ENCODE results near the gene ALDH1L2. TPM values are rescaled to one million over a fixed set of nuclear protein-coding genes. Genes with fewer than 3 reads are reported as not detected.

ALDH1L2 gene
- total RNA-seq, 2 donors from 2014 or later: 1.3 to 2.2 TPM

DNA sequence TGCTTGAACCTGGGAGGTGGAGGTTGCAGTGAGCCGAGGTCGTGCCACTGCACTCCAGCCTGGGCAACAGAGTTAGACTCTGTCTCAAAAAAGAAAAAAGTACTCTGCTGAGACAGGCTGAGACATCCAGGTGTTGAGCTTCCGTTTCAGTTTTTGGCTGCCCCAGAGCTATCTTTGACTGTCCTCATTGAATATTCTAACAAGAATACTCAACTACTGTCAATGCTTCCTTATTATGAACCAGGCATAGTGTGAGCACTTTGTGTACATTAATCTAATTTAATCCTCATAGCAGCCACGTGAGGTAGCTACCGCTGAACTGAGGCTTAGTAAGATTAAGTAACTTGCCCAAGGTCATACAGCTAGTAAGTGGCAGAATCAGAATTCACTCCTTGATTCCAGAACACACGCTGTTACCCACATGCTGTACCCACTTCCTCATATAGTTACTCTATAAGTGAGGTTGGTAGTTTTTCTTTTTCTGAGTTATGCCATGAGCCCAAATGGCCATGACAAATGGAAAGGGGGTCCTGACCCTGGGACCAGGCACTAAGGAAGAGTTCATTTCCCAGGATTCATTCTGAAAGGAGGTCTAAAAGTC, 11.3 kb downstream of the ALDH1L2 start:
- Histone ChIP-seq H3K27ac (no peak overlapping the region), H3K4me1 (no peaks in the 10 kb centered on the region)
- intact Hi-C loops (cut with DNase I): no loop called here

DNA sequence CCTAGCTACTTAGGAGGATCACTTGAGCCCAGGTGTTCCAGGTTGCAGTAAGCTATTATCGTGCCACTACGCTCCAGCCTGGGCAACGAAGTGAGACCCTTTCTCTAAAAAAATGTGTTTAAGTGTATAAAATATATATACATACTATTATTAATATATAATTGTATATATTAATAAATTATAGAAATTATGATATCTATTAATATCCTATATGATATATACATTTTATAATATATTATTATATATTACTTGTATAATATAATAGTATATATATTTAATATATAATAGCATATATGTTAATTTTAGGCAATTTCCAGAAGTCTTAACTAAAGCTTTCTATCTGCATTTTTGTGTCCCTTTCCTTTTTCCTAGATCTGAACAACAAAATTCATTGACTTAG, 12.3 kb downstream of the ALDH1L2 start:
- Histone ChIP-seq H3K27ac (no peak overlapping the region), H3K27me3 (no peaks in the 10 kb centered on the region), H3K9ac (ENCODE audit: low read depth in 2 of 2, low read length in 2 of 2) (no peak overlapping the region), H3K36me3 (no peaks in the 10 kb centered on the region), H3K4me1 (no peaks in the 10 kb centered on the region), H3K4me3 (no peak overlapping the region), H3K9me3 (no peaks in the 10 kb centered on the region)
- intact Hi-C loops (cut with DNase I): no loop called here
- DNase-seq: no peak
- TF ChIP-seq, protein P1, sequence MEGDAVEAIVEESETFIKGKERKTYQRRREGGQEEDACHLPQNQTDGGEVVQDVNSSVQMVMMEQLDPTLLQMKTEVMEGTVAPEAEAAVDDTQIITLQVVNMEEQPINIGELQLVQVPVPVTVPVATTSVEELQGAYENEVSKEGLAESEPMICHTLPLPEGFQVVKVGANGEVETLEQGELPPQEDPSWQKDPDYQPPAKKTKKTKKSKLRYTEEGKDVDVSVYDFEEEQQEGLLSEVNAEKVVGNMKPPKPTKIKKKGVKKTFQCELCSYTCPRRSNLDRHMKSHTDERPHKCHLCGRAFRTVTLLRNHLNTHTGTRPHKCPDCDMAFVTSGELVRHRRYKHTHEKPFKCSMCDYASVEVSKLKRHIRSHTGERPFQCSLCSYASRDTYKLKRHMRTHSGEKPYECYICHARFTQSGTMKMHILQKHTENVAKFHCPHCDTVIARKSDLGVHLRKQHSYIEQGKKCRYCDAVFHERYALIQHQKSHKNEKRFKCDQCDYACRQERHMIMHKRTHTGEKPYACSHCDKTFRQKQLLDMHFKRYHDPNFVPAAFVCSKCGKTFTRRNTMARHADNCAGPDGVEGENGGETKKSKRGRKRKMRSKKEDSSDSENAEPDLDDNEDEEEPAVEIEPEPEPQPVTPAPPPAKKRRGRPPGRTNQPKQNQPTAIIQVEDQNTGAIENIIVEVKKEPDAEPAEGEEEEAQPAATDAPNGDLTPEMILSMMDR (IDR thresholded peaks at IDR 0.05): no peak

More for the DNA sequence above, 11.3 kb downstream of the ALDH1L2 start:
- Histone ChIP-seq H3K9me3 (no peaks in the 10 kb centered on the region), H3K9ac (ENCODE audit: low read depth in 2 of 2, low read length in 2 of 2) (no peak overlapping the region), H3K36me3 (no peaks in the 10 kb centered on the region), H3K4me3 (no peak overlapping the region), H3K27me3 (no peaks in the 10 kb centered on the region)
- TF ChIP-seq, protein P1 (IDR thresholded peaks at IDR 0.05): no peak
- no peak for DNase-seq

DNA sequence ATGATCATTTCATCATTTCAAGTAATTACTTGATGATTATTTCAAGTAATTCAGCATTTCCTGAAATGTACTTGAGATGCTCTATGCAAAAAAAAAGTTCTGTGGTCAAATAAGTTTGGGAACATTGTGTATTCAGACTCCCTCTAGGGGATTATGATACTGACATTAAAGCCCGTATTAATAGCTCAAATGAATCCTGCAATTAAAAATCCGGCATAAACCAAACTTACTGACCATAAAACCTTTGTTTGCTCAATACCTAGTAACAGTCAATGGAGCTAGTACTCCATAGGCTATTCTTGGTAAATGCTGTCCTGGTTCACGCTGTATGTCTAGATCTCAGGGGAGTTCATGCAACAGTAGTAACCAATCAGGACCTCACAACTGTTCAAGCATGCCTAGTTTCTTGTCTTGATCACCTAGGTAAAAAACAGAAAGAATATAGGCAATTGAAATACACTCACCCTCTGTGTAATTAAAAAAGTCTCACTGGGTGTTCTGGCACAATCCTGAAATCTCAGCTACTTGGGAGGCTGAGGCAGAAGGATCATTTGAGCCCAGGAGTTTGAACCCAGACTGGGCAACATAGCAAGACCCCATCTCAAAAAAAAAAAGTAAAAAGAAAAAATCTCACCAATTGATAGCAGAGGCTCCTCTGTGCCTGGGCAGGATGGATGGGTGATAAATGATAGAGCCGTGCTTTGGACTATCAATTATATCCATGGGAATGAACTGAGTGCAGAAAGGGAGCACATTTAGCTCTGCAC, 14.1 kb downstream of the ALDH1L2 start:
- no peaks in the 10 kb centered on the region for H3K4me1 ChIP-seq
- no peaks in the 10 kb centered on the region for H3K9me3 ChIP-seq
- H3K36me3 ChIP-seq: no peaks in the 10 kb centered on the region
- no peak for DNase-seq
- no peak overlapping the region for H3K9ac ChIP-seq (ENCODE audit: low read depth in 2 of 2, low read length in 2 of 2)
- TF ChIP-seq, protein P1 (IDR thresholded peaks at IDR 0.05): no peak
- no peak overlapping the region for H3K27ac ChIP-seq
- no peaks in the 10 kb centered on the region for H3K27me3 ChIP-seq
- intact Hi-C loops (cut with DNase I): no loop called here
- H3K4me3 ChIP-seq: no peak overlapping the region

DNA sequence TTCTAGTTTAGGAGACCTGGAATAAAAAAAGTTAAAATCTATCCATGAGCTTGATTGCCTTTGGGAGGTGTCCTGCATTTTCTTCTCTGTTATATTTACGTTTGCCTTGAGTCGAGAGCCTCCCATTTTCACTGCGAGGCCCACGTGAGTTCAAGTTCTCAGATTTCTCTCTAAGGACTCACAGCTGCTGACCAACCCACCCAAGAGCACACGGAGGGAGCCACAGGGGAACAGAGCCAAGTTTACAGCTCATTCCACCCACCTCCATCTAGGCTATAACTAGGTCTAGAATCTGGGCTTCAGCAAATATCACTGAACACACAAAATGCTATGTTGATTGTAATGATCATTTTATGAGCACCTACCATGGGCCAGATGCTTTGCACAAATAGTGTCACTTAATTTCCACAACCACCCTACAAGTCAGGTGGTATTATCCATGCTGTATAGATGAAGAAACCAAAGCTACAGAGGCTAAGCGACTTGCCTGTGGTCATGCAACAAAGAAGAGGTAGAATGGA, 16.7 kb downstream of the ALDH1L2 start:
- H3K9ac ChIP-seq (ENCODE audit: low read depth in 2 of 2, low read length in 2 of 2): no peak overlapping the region
- no peaks in the 10 kb centered on the region for H3K27me3 ChIP-seq
- intact Hi-C loops (cut with DNase I): no loop called here
- TF ChIP-seq, protein P1 (IDR thresholded peaks at IDR 0.05): no peak
- no peak overlapping the region for H3K27ac ChIP-seq
- no peaks in the 10 kb centered on the region for H3K9me3 ChIP-seq
- no peaks in the 10 kb centered on the region for H3K4me1 ChIP-seq
- no peak overlapping the region for H3K4me3 ChIP-seq
- no peak for DNase-seq
- H3K36me3 ChIP-seq: no peaks in the 10 kb centered on the region

DNA sequence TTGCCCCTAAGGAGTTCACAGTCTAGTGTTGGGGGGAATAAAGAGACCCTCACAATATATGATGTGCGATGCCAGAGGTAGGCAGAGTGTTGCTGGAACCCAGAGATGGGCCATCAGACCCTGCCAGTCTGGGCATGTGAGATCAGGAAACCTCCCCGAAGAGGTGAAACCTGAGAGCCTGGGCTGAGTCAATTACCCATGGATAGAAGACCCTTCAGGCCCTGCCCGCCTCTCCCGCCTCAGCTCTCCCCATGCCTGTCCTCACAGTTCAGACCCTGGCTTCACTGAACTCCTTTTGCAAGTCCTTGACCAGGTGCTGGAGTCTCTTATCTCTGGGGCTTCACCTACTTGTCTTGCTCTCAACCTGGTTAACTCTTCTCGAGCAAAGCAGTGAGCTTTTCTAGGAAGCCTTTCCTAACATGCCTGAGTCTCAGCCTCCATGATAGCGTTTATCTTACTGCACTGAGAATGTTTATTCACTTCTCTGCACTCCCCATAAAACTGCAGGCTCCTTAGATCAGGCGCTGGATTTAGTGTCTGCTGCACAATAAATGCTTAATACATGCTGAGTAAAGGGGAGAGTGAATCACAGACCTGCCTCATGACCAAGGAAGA, 19.6 kb downstream of the ALDH1L2 start:
- Histone ChIP-seq H3K36me3 (no peaks in the 10 kb centered on the region), H3K27ac (no peak overlapping the region), H3K27me3 (no peaks in the 10 kb centered on the region), H3K9me3 (no peaks in the 10 kb centered on the region), H3K9ac (ENCODE audit: low read depth in 2 of 2, low read length in 2 of 2) (no peak overlapping the region), H3K4me3 (no peak overlapping the region), H3K4me1 (no peaks in the 10 kb centered on the region)
- no peak for DNase-seq
- TF ChIP-seq, protein P1 (IDR thresholded peaks at IDR 0.05): no peak
- intact Hi-C loops (cut with DNase I): no loop called here

All from colonic mucosa (tissue), 4 donors.